Keratinocyte (primary cell): ENCODE measurements around the gene CREG1. TPM values are rescaled to one million over a fixed set of nuclear protein-coding genes. Genes with fewer than 3 reads are reported as not detected.

Experiments
- DNase-seq: peaks from one replicate; pipeline ENCODE4 v3.0.0-alpha.2; 2011; ENCODE audit warnings: low read depth, missing footprints, low spot score
- FAIRE-seq: peaks from 2 replicates; lab custom pipeline; 2011; peaks lifted over from hg19 to GRCh38; lab: Jason Lieb, UNC
- H2AFZ ChIP-seq: 2 replicates; pipeline ENCODE4 v1.6.0; 2012; ENCODE audit warnings: low read length, control low read depth, inconsistent platforms; ENCODE audit not compliant: control insufficient read depth
- H3K27ac ChIP-seq: 2 replicates; pipeline ENCODE4 v1.5.1; 2011; ENCODE audit warnings: low read length; ENCODE audit not compliant: control insufficient read depth, insufficient read depth
- H3K27me3 ChIP-seq: 3 replicates; pipeline ENCODE4 v1.6.0; 2011; ENCODE audit warnings: low read length; ENCODE audit not compliant: control insufficient read depth, insufficient read depth; ENCODE audit errors: extremely low read depth
- H3K36me3 ChIP-seq, 2 experiments: 2 replicates in 1 of 2; 3 replicates in 1 of 2; pipeline ENCODE4 v1.5.1; 2011; ENCODE audit warnings: low read length in 2 of 2, mild to moderate bottlenecking in 1 of 2; ENCODE audit not compliant: control insufficient read depth in 2 of 2, insufficient read depth in 2 of 2; ENCODE audit errors: extremely low read depth in 1 of 2
- H3K4me1 ChIP-seq: 3 replicates; pipeline ENCODE4 v1.5.1; 2011; ENCODE audit warnings: low read length; ENCODE audit not compliant: control insufficient read depth, insufficient read depth; ENCODE audit errors: extremely low read depth
- H3K4me2 ChIP-seq: 3 replicates; pipeline ENCODE4 v1.6.0; 2011; ENCODE audit warnings: low read depth, low read length; ENCODE audit not compliant: control insufficient read depth, insufficient read depth; ENCODE audit errors: extremely low read depth
- H3K4me3 ChIP-seq, 3 experiments: fragments of 200-600 bp in 1 of 3; sonication (generic) in 1 of 3; 2 replicates in 2 of 3; 3 replicates in 1 of 3; pipeline ENCODE4 v1.5.1; 2011 to 2016; ENCODE audit warnings: low read length in 3 of 3, mild to moderate bottlenecking in 3 of 3, control low read depth in 2 of 3, inconsistent platforms in 1 of 3, low read depth in 1 of 3, mixed read lengths in 1 of 3, mixed run types in 1 of 3, moderate library complexity in 1 of 3; ENCODE audit not compliant: control insufficient read depth in 2 of 3, insufficient read depth in 2 of 3; ENCODE audit errors: extremely low read depth in 1 of 3
- H3K79me2 ChIP-seq: 2 replicates; pipeline ENCODE4 v1.6.0; 2012; ENCODE audit warnings: low read length; ENCODE audit not compliant: control insufficient read depth, insufficient read depth
- H3K9ac ChIP-seq: 3 replicates; pipeline ENCODE4 v1.6.0; 2011; ENCODE audit warnings: low read length; ENCODE audit not compliant: control insufficient read depth, insufficient read depth; ENCODE audit errors: extremely low read depth
- H3K9me1 ChIP-seq: 3 replicates; pipeline ENCODE4 v1.6.0; 2011; ENCODE audit warnings: low read length; ENCODE audit not compliant: control insufficient read depth, insufficient read depth; ENCODE audit errors: extremely low read depth
- H3K9me3 ChIP-seq: 2 replicates; pipeline ENCODE4 v1.5.1; 2012; ENCODE audit warnings: low read depth, low read length; ENCODE audit not compliant: control insufficient read depth
- H4K20me1 ChIP-seq: 3 replicates; pipeline ENCODE4 v1.6.0; 2011; ENCODE audit warnings: low read length; ENCODE audit not compliant: control insufficient read depth, insufficient read depth; ENCODE audit errors: extremely low read depth
- EZH2 ChIP-seq: IDR thresholded peaks from one replicate; pipeline ENCODE4 v1.6.1; 2012; ENCODE audit warnings: inconsistent platforms, mild to moderate bottlenecking, low read length, moderate library complexity
- dilution Hi-C: fragments of 300-500 bp; cut with MboI; formaldehyde crosslinking; loops from one replicate; pipeline ENCODE4 v1.7.0; 2020; ENCODE audit warnings: low sequenced_read_pairs; ENCODE audit not compliant: extremely low pct_ligation_motif_present
- polyA plus RNA-seq, 5 experiments: library from polyadenylated mRNA; depleted of rRNA in 3 of 5; stranded (reverse) in 3 of 5; stranded (forward) in 1 of 5; unstranded in 1 of 5; fragments of >200 nt; gene quantifications; 1 replicate in 1 of 5; 2 replicates in 3 of 5; 3 replicates in 1 of 5; pipeline versions ENCODE4 v1.2.1 to v1.2.3, GENCODE V29; 2011 to 2012; ENCODE audit warnings: missing spikeins in 2 of 5, low read depth in 1 of 5, low replicate concordance in 1 of 5
- TF ChIP-seq, protein P1 (sequence below), 3 experiments: IDR thresholded peaks in 1 of 3; conservative IDR thresholded peaks in 1 of 3; optimal IDR thresholded peaks in 1 of 3; 2 replicates in 2 of 3; 3 replicates in 1 of 3; pipeline versions ENCODE3 to v1.5.1; 2011; ENCODE audit warnings: low read length in 3 of 3, mild to moderate bottlenecking in 3 of 3, moderate library complexity in 2 of 3, control low read depth in 1 of 3, inconsistent platforms in 1 of 3; ENCODE audit not compliant: insufficient read depth in 2 of 3; ENCODE audit errors: extremely low read depth in 1 of 3

The CREG1 gene
- polyA plus RNA-seq, 1 donor (not counting 4 experiments of a cell fraction or from before 2014, with no cell fraction given), result 68.8 TPM

DNA sequence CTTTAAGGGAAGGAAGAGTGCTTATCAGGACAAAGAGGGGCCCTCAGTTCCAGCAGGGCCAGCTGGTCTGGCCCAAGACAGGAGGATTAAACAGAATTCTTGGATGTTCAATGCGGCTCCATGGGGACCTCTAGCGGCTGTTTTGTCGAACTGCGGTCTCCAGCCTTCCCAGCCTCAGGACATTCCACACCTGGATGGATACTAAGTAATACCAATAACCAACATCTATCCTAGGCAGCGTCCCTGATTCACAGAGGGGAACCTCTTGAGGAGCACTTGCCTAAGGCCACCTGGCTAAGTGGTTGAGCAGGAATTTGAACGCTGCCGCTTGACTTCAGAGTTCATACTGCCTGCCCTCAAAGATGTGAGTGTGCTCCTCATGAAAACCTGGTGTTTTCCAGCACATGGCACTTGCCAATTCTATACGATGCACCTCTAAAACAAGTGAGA, 19.7 kb downstream of the CREG1 start:
- Histone ChIP-seq H3K4me3 (no peak overlapping the region), H3K36me3 (no peaks in the 10 kb centered on the region), H3K27me3 (no peaks in the 10 kb centered on the region), H3K4me2 (peak overlapping the region; percentile 61), H3K9me1 (no peaks in the 10 kb centered on the region), H4K20me1 (no peaks in the 10 kb centered on the region), H3K27ac (no peak overlapping the region), H2AFZ (no peak overlapping the region), H3K4me1 (peaks cover 7% of the 10 kb centered on the region), H3K9ac (no peak overlapping the region), H3K79me2 (no peaks in the 10 kb centered on the region), H3K9me3 (no peaks in the 10 kb centered on the region)
- TF ChIP-seq, protein P1, sequence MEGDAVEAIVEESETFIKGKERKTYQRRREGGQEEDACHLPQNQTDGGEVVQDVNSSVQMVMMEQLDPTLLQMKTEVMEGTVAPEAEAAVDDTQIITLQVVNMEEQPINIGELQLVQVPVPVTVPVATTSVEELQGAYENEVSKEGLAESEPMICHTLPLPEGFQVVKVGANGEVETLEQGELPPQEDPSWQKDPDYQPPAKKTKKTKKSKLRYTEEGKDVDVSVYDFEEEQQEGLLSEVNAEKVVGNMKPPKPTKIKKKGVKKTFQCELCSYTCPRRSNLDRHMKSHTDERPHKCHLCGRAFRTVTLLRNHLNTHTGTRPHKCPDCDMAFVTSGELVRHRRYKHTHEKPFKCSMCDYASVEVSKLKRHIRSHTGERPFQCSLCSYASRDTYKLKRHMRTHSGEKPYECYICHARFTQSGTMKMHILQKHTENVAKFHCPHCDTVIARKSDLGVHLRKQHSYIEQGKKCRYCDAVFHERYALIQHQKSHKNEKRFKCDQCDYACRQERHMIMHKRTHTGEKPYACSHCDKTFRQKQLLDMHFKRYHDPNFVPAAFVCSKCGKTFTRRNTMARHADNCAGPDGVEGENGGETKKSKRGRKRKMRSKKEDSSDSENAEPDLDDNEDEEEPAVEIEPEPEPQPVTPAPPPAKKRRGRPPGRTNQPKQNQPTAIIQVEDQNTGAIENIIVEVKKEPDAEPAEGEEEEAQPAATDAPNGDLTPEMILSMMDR (optimal IDR thresholded peaks at IDR 0.05 in 1 of 3, IDR thresholded peaks at IDR 0.05 in 1 of 3, conservative IDR thresholded peaks at IDR 0.05 in 1 of 3; ENCODE audit: extremely low read depth in 1 of 3, insufficient read depth in 2 of 3, low read length in 3 of 3), result peak; percentile 82 to 93 (median 84)
- no peak for TF ChIP-seq EZH2
- DNase-seq (peak; percentile 21), FAIRE-seq (no peak)
- dilution Hi-C loops, result no loop called here

DNA sequence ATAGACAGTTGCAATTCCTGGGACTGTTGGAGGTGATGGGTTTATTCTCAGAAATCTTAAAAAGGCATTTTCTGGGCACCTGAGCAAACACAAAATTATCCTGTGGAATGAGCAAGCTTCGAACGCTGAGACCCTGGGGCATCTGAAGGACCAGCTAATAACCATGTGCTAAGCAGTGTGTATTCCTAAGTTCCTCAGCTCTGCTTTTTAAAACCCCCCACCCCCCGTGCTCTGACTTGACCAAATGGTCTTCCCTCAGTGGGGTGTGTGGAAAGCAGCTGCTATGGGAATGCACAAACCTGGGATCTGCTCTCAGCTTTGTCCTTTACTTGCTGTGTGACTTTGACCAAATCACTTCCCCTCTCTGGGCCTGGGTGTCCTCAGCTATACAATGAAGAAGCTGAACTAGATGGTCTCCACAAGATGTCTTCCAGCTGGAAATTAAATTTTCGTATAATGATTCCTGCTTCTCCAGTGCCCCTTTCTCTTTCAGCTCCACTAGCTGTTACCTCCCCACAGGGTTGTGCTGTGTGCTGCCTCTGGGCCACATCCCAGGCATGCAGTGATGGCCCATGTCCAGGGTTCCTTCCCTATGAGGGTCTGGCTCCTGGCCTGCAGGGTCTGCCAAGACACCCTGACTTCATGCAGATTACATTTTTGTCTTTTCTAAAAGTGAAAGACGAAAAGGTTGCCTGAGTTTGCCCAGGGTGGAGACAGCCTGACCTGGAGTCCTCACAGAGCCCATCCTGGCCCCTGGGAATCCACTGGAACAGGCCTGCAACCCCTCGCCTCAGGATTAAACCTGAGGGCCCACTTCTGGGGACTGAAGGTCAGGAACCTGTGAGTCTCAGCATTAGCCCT, 20.4 kb downstream of the CREG1 start:
- TF ChIP-seq, protein P1 (optimal IDR thresholded peaks at IDR 0.05 in 1 of 3, IDR thresholded peaks at IDR 0.05 in 1 of 3, conservative IDR thresholded peaks at IDR 0.05 in 1 of 3; ENCODE audit: extremely low read depth in 1 of 3, insufficient read depth in 2 of 3, low read length in 3 of 3), result no peak
- no peak for TF ChIP-seq EZH2
- Histone ChIP-seq H3K79me2 (no peaks in the 10 kb centered on the region), H3K4me1 (peaks cover 7% of the 10 kb centered on the region), H3K27me3 (no peaks in the 10 kb centered on the region), H2AFZ (no peak overlapping the region), H3K36me3 (no peaks in the 10 kb centered on the region), H3K4me3 (no peak overlapping the region), H3K9me1 (no peaks in the 10 kb centered on the region), H4K20me1 (no peaks in the 10 kb centered on the region), H3K4me2 (no peak overlapping the region), H3K9ac (no peak overlapping the region), H3K27ac (no peak overlapping the region), H3K9me3 (no peaks in the 10 kb centered on the region)
- no peak for DNase-seq
- no peak for FAIRE-seq
- dilution Hi-C loops, result no loop called here
